ENCODE results near the gene RARS2.

DNA sequence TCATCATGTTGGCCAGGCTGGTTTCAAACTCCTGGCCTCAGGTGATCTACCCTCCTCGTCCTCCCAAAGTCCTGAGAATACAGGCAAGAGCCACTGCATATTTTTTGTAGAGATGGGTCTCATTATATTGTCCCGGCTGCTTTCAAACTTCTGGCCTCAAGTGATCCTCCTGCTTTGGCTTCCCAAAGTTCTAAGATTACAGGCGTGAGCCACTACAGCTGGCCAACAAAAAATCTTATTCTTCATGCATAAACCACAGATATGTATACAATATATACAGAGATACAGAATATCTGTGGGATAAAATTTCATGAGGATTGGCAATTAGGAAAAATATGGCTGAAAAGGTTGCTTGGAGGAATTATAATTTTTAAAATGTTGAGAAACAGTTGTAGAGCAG, 67.1 kb downstream of the RARS2 start:
- TF ChIP-seq POLR2A (IDR thresholded peaks at IDR 0.05; ENCODE audit: low read depth) = no peak
- TF ChIP-seq, protein P1, sequence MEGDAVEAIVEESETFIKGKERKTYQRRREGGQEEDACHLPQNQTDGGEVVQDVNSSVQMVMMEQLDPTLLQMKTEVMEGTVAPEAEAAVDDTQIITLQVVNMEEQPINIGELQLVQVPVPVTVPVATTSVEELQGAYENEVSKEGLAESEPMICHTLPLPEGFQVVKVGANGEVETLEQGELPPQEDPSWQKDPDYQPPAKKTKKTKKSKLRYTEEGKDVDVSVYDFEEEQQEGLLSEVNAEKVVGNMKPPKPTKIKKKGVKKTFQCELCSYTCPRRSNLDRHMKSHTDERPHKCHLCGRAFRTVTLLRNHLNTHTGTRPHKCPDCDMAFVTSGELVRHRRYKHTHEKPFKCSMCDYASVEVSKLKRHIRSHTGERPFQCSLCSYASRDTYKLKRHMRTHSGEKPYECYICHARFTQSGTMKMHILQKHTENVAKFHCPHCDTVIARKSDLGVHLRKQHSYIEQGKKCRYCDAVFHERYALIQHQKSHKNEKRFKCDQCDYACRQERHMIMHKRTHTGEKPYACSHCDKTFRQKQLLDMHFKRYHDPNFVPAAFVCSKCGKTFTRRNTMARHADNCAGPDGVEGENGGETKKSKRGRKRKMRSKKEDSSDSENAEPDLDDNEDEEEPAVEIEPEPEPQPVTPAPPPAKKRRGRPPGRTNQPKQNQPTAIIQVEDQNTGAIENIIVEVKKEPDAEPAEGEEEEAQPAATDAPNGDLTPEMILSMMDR (IDR thresholded peaks at IDR 0.05) = no peak
- TF ChIP-seq POLR2AphosphoS5 (IDR thresholded peaks at IDR 0.05) = no peak
